CD8-positive, alpha-beta memory T cell (primary cell): ENCODE measurements around the gene ZBP1. TPM values are rescaled to one million over a fixed set of nuclear protein-coding genes. Genes with fewer than 3 reads are reported as not detected.

Experiments
- CTCF ChIA-PET: fragments of 350-600 bp; sonication (Branson Sonifier 250); formaldehyde crosslinking; loops from one replicate; lab custom pipeline; 2021; ENCODE audit warnings: antibody characterized with exemption; lab: Charles Lee
- POLR2A ChIA-PET: fragments of 350-600 bp; sonication (Branson Sonifier 250); formaldehyde crosslinking; loops from one replicate; lab custom pipeline; 2021; ENCODE audit warnings: antibody characterized with exemption; lab: Charles Lee
- DNase-seq, 5 donors: peaks; one replicate each; pipeline versions ENCODE4 v3.0.0 to v3.0.0-alpha.2; 2020 to 2022; ENCODE audit warnings: mixed read lengths in 1 of 5
- H3K27ac ChIP-seq: one replicate; pipeline ENCODE4 v1.7.0; 2013; ENCODE audit warnings: low read depth, mild to moderate bottlenecking, low read length, moderate library complexity
- H3K27me3 ChIP-seq: 2 replicates; pipeline ENCODE4 v1.7.0; 2013; ENCODE audit warnings: low read length, mild to moderate bottlenecking; ENCODE audit not compliant: insufficient read depth, poor library complexity, severe bottlenecking
- H3K36me3 ChIP-seq: 2 replicates; pipeline ENCODE4 v1.7.0; 2013; ENCODE audit warnings: mild to moderate bottlenecking, low read length, moderate library complexity; ENCODE audit not compliant: insufficient read depth
- H3K4me1 ChIP-seq: 2 replicates; pipeline ENCODE4 v1.7.0; 2013; ENCODE audit warnings: mild to moderate bottlenecking, low read length, moderate library complexity; ENCODE audit not compliant: insufficient read depth
- H3K4me3 ChIP-seq: 2 replicates; pipeline ENCODE4 v1.7.0; 2013; ENCODE audit warnings: mild to moderate bottlenecking, low read length
- H3K9me3 ChIP-seq: 2 replicates; pipeline ENCODE4 v1.7.0; 2013; ENCODE audit warnings: mild to moderate bottlenecking, low read length
- H3K27ac Mint-ChIP-seq, 8 donors: one replicate each; pipeline ENCODE4 v1.8.0; 2020 to 2021; ENCODE audit warnings: mixed read lengths in 8 of 8, mild to moderate bottlenecking in 6 of 8, inconsistent platforms in 3 of 8, moderate library complexity in 3 of 8
- H3K27me3 Mint-ChIP-seq, 2 donors: one replicate each; pipeline ENCODE4 v1.8.0; 2020 to 2021; ENCODE audit warnings: mixed read lengths in 2 of 2, mild to moderate bottlenecking in 1 of 2, moderate library complexity in 1 of 2
- H3K36me3 Mint-ChIP-seq, 3 donors: one replicate each; pipeline ENCODE4 v1.8.0; 2020 to 2021; ENCODE audit warnings: mixed read lengths in 3 of 3, inconsistent platforms in 1 of 3, mild to moderate bottlenecking in 1 of 3
- H3K4me1 Mint-ChIP-seq, 3 donors: one replicate each; pipeline ENCODE4 v1.8.0; 2020 to 2021; ENCODE audit warnings: mixed read lengths in 3 of 3, inconsistent platforms in 1 of 3, mild to moderate bottlenecking in 1 of 3
- H3K4me3 Mint-ChIP-seq, 7 donors: one replicate each; pipeline ENCODE4 v1.8.0; 2020 to 2021; ENCODE audit warnings: mixed read lengths in 7 of 7, mild to moderate bottlenecking in 6 of 7, moderate library complexity in 4 of 7, inconsistent platforms in 2 of 7
- H3K9me3 Mint-ChIP-seq, 5 donors: one replicate each; pipeline ENCODE4 v1.8.0; 2020 to 2022; ENCODE audit warnings: mixed read lengths in 5 of 5, mild to moderate bottlenecking in 3 of 5, moderate library complexity in 2 of 5, inconsistent platforms in 1 of 5
- polyA plus RNA-seq: library from polyadenylated mRNA; unstranded; fragments of 300-500 nt; fragmentation: Illumina TruSeq; gene quantifications from one replicate; pipeline ENCODE4 v1.2.3, GENCODE V29; 2021
- total RNA-seq, 2 experiments: library from RNA; stranded (reverse); gene quantifications; one replicate each; pipeline ENCODE4 v1.2.3, GENCODE V29; 2021

Gene ZBP1
- total and polyA plus RNA-seq, 3 experiments from 2014 or later: 1.8 to 14.6 (median 2.4) TPM

GRCh38 chr20:57577679-57578475, 42.3 kb downstream of the ZBP1 start:
- CTCF ChIA-PET: no interaction called here
- no peaks in the 10 kb centered on the region for H3K9me3 ChIP-seq
- no peak for DNase-seq
- peaks cover 20 to 46% of the 10 kb centered on the region in 2 donors for H3K27me3 Mint-ChIP-seq
- H3K36me3 Mint-ChIP-seq: no peaks in the 10 kb centered on the region
- no peaks in the 10 kb centered on the region for H3K4me1 ChIP-seq
- H3K9me3 Mint-ChIP-seq: peaks cover 0 to 2% (median 0%) of the 10 kb centered on the region in 5 donors
- H3K4me3 ChIP-seq: no peak overlapping the region
- no peak overlapping the region for H3K27ac ChIP-seq
- no peaks in the 10 kb centered on the region for H3K4me1 Mint-ChIP-seq
- H3K27me3 ChIP-seq: peaks cover 7% of the 10 kb centered on the region
- POLR2A ChIA-PET: no interaction called here
- no peak overlapping the region for H3K4me3 Mint-ChIP-seq
- no peak overlapping the region for H3K27ac Mint-ChIP-seq
- H3K36me3 ChIP-seq: no peaks in the 10 kb centered on the region

- H3K4me1 ChIP-seq: no peaks in the 10 kb centered on the region
- H3K4me3 ChIP-seq: no peak overlapping the region
- peaks cover 20 to 37% of the 10 kb centered on the region in 2 donors for H3K27me3 Mint-ChIP-seq
- CTCF ChIA-PET: no interaction called here
- H3K27ac ChIP-seq: no peak overlapping the region
- peaks cover 0 to 2% (median 0%) of the 10 kb centered on the region in 5 donors for H3K9me3 Mint-ChIP-seq
- H3K36me3 ChIP-seq: no peaks in the 10 kb centered on the region
- H3K9me3 ChIP-seq: no peaks in the 10 kb centered on the region
- H3K36me3 Mint-ChIP-seq: no peaks in the 10 kb centered on the region
- no peak overlapping the region for H3K27ac Mint-ChIP-seq
- no peak for DNase-seq
- POLR2A ChIA-PET: no interaction called here
- H3K4me3 Mint-ChIP-seq: no peak overlapping the region
- no peaks in the 10 kb centered on the region for H3K4me1 Mint-ChIP-seq
- peaks cover 2% of the 10 kb centered on the region for H3K27me3 ChIP-seq
Measured at GRCh38 chr20:57576617-57577550, 43.3 kb downstream of the ZBP1 start.

- H3K9me3 ChIP-seq: no peaks in the 10 kb centered on the region
- H3K27me3 ChIP-seq: no peaks in the 10 kb centered on the region
- peaks cover 17 to 35% of the 10 kb centered on the region in 2 donors for H3K27me3 Mint-ChIP-seq
- no peak overlapping the region for H3K4me3 ChIP-seq
- no peak for DNase-seq
- H3K4me3 Mint-ChIP-seq: no peak overlapping the region
- H3K4me1 ChIP-seq: no peaks in the 10 kb centered on the region
- CTCF ChIA-PET: no interaction called here
- peaks cover 0 to 1% (median 0%) of the 10 kb centered on the region in 5 donors for H3K9me3 Mint-ChIP-seq
- H3K4me1 Mint-ChIP-seq: no peaks in the 10 kb centered on the region
- no peak overlapping the region for H3K27ac Mint-ChIP-seq
- no peak overlapping the region for H3K27ac ChIP-seq
- no peaks in the 10 kb centered on the region for H3K36me3 Mint-ChIP-seq
- POLR2A ChIA-PET: no interaction called here
- no peaks in the 10 kb centered on the region for H3K36me3 ChIP-seq
Measured at GRCh38 chr20:57576002-57576401, 44.2 kb downstream of the ZBP1 start.

- CTCF ChIA-PET: no interaction called here
- DNase-seq: no peak
- Mint-ChIP-seq H3K9me3 (no peaks in the 10 kb centered on the region), H3K36me3 (no peaks in the 10 kb centered on the region), H3K27me3 (peaks cover 8 to 32% of the 10 kb centered on the region in 2 donors), H3K4me1 (no peaks in the 10 kb centered on the region), H3K4me3 (no peak overlapping the region), H3K27ac (no peak overlapping the region)
- H3K9me3 ChIP-seq: no peaks in the 10 kb centered on the region
- H3K27me3 ChIP-seq: no peaks in the 10 kb centered on the region
- POLR2A ChIA-PET: no interaction called here
- no peaks in the 10 kb centered on the region for H3K36me3 ChIP-seq
- no peaks in the 10 kb centered on the region for H3K4me1 ChIP-seq
- H3K27ac ChIP-seq: no peak overlapping the region
- H3K4me3 ChIP-seq: no peak overlapping the region
Measured at GRCh38 chr20:57574954-57575353, 45.3 kb downstream of the ZBP1 start.

- ChIA-PET POLR2A (no interaction called here), CTCF (no interaction called here)
- Histone ChIP-seq H3K27ac (no peak overlapping the region), H3K27me3 (no peaks in the 10 kb centered on the region), H3K9me3 (no peaks in the 10 kb centered on the region), H3K36me3 (no peaks in the 10 kb centered on the region), H3K4me1 (no peaks in the 10 kb centered on the region), H3K4me3 (no peak overlapping the region)
- no peak for DNase-seq
- Mint-ChIP-seq H3K27me3 (peaks cover 13 to 32% of the 10 kb centered on the region in 2 donors), H3K4me3 (no peak overlapping the region), H3K27ac (peak overlapping the region in 1 of 8 donors; percentile 39), H3K4me1 (no peaks in the 10 kb centered on the region), H3K9me3 (no peaks in the 10 kb centered on the region), H3K36me3 (no peaks in the 10 kb centered on the region)
Measured at GRCh38 chr20:57573894-57574293, 46.3 kb downstream of the ZBP1 start.

- H3K36me3 Mint-ChIP-seq: no peaks in the 10 kb centered on the region
- ChIA-PET POLR2A (no interaction called here), CTCF (no interaction called here)
- no peaks in the 10 kb centered on the region for H3K36me3 ChIP-seq
- H3K27ac ChIP-seq: no peak overlapping the region
- no peaks in the 10 kb centered on the region for H3K27me3 ChIP-seq
- peaks cover 16 to 29% of the 10 kb centered on the region in 2 donors for H3K27me3 Mint-ChIP-seq
- no peak overlapping the region for H3K4me3 Mint-ChIP-seq
- no peaks in the 10 kb centered on the region for H3K9me3 Mint-ChIP-seq
- no peaks in the 10 kb centered on the region for H3K4me1 ChIP-seq
- no peaks in the 10 kb centered on the region for H3K4me1 Mint-ChIP-seq
- no peak for DNase-seq
- peak overlapping the region in 1 of 8 donors; percentile 56 for H3K27ac Mint-ChIP-seq
- H3K9me3 ChIP-seq: no peaks in the 10 kb centered on the region
- H3K4me3 ChIP-seq: no peak overlapping the region
Measured at GRCh38 chr20:57573242-57573641, 47.0 kb downstream of the ZBP1 start.

GRCh38 chr20:57571782-57572416, 48.3 kb downstream of the ZBP1 start:
- no peaks in the 10 kb centered on the region for H3K4me1 Mint-ChIP-seq
- ChIA-PET POLR2A (no interaction called here), CTCF (no interaction called here)
- H3K27ac Mint-ChIP-seq: no peak overlapping the region
- peaks cover 19 to 27% of the 10 kb centered on the region in 2 donors for H3K27me3 Mint-ChIP-seq
- Histone ChIP-seq H3K9me3 (no peaks in the 10 kb centered on the region), H3K27ac (no peak overlapping the region), H3K4me1 (no peaks in the 10 kb centered on the region), H3K27me3 (peaks cover under 1% of the 10 kb centered on the region), H3K4me3 (no peak overlapping the region), H3K36me3 (no peaks in the 10 kb centered on the region)
- DNase-seq: no peak
- H3K4me3 Mint-ChIP-seq: no peak overlapping the region
- no peaks in the 10 kb centered on the region for H3K9me3 Mint-ChIP-seq
- no peaks in the 10 kb centered on the region for H3K36me3 Mint-ChIP-seq
